ENCODE results near the gene DUSP15. TPM values are rescaled to one million over a fixed set of nuclear protein-coding genes. Genes with fewer than 3 reads are reported as not detected.

DUSP15 gene
- polyA plus RNA-seq, 3 donors from 2014 or later = not detected

- Mint-ChIP-seq H3K4me1 (peaks cover 16 to 20% of the 10 kb centered on the region in 2 donors), H3K9me3 (peaks cover 0 to 2% (median 0%) of the 10 kb centered on the region in 6 donors), H3K27ac (no peak overlapping the region), H3K36me3 (no peaks in the 10 kb centered on the region), H3K4me3 (no peak overlapping the region), H3K27me3 (ENCODE audit: low read depth in 3 of 3) (peaks cover 4 to 20% (median 13%) of the 10 kb centered on the region in 3 donors)
- no peak for DNase-seq
These were observed 5.3 kb upstream of the DUSP15 start for GRCh38 chr20:31875671-31876070.

GRCh38 chr20:31872406-31872805 is 2.1 kb upstream of the DUSP15 start:
- Mint-ChIP-seq H3K36me3 (peaks cover 0 to 3% (median 0%) of the 10 kb centered on the region in 3 donors), H3K27me3 (ENCODE audit: low read depth in 3 of 3) (peaks cover 11 to 29% (median 17%) of the 10 kb centered on the region in 3 donors), H3K4me3 (no peak overlapping the region)

GRCh38 chr20:31871618-31871954 is 1.3 kb upstream of the DUSP15 start:
- peaks cover 11 to 29% (median 17%) of the 10 kb centered on the region in 3 donors for H3K27me3 Mint-ChIP-seq (ENCODE audit: low read depth in 3 of 3)
- peaks cover 0 to 2% (median 0%) of the 10 kb centered on the region in 6 donors for H3K9me3 Mint-ChIP-seq
- no peak for DNase-seq
- H3K27ac Mint-ChIP-seq = no peak overlapping the region
- H3K4me3 Mint-ChIP-seq = no peak overlapping the region
- H3K36me3 Mint-ChIP-seq = peaks cover 0 to 3% (median 0%) of the 10 kb centered on the region in 3 donors
- peaks cover 12 to 15% of the 10 kb centered on the region in 2 donors for H3K4me1 Mint-ChIP-seq

More at GRCh38 chr20:31872406-31872805, 2.1 kb upstream of the DUSP15 start:
- H3K27ac Mint-ChIP-seq = no peak overlapping the region
- H3K9me3 Mint-ChIP-seq = peaks cover 0 to 2% (median 0%) of the 10 kb centered on the region in 6 donors
- H3K4me1 Mint-ChIP-seq = peaks cover 12 to 15% of the 10 kb centered on the region in 2 donors
- no peak for DNase-seq

GRCh38 chr20:31870726-31871617 is 645 bp upstream of the DUSP15 start:
- Mint-ChIP-seq H3K4me3 (peak overlapping the region; percentile 60 to 82 (median 76)), H3K4me1 (peaks cover 12 to 15% of the 10 kb centered on the region in 2 donors), H3K9me3 (peaks cover 0 to 2% (median 0%) of the 10 kb centered on the region in 6 donors), H3K27me3 (ENCODE audit: low read depth in 3 of 3) (peaks cover 11 to 29% (median 17%) of the 10 kb centered on the region in 3 donors), H3K27ac (peak overlapping the region in 1 of 6 donors; percentile 25), H3K36me3 (peaks cover 0 to 3% (median 0%) of the 10 kb centered on the region in 3 donors)
- DNase-seq = no peak

GRCh38 chr20:31869673-31869941 is 720 bp downstream of the DUSP15 start:
- Mint-ChIP-seq H3K27me3 (ENCODE audit: low read depth in 3 of 3) (peaks cover 13 to 29% (median 17%) of the 10 kb centered on the region in 3 donors), H3K36me3 (peaks cover 0 to 3% (median 0%) of the 10 kb centered on the region in 3 donors), H3K27ac (no peak overlapping the region), H3K9me3 (no peaks in the 10 kb centered on the region), H3K4me1 (peaks cover 12 to 15% of the 10 kb centered on the region in 2 donors), H3K4me3 (peak overlapping the region; percentile 85 to 98 (median 86))
- DNase-seq = no peak

GRCh38 chr20:31868853-31869672 is 1.3 kb downstream of the DUSP15 start:
- Mint-ChIP-seq H3K4me3 (peak overlapping the region; percentile 15 to 98 (median 85)), H3K36me3 (peaks cover 0 to 3% (median 0%) of the 10 kb centered on the region in 3 donors), H3K4me1 (peaks cover 12 to 15% of the 10 kb centered on the region in 2 donors), H3K27me3 (ENCODE audit: low read depth in 3 of 3) (peaks cover 13 to 29% (median 17%) of the 10 kb centered on the region in 3 donors), H3K9me3 (no peaks in the 10 kb centered on the region), H3K27ac (no peak overlapping the region)
- no peak for DNase-seq

GRCh38 chr20:31866221-31866620 is 4.1 kb downstream of the DUSP15 start:
- Mint-ChIP-seq H3K27me3 (ENCODE audit: low read depth in 3 of 3) (peaks cover 13 to 21% (median 14%) of the 10 kb centered on the region in 3 donors), H3K4me3 (no peak overlapping the region), H3K9me3 (no peaks in the 10 kb centered on the region), H3K36me3 (peaks cover 0 to 3% (median 0%) of the 10 kb centered on the region in 3 donors), H3K4me1 (peaks cover 14% of the 10 kb centered on the region in 2 donors), H3K27ac (no peak overlapping the region)
- DNase-seq = no peak

- no peak for DNase-seq
- peaks cover 0 to under 1% (median 0%) of the 10 kb centered on the region in 3 donors for H3K36me3 Mint-ChIP-seq
- no peaks in the 10 kb centered on the region for H3K9me3 Mint-ChIP-seq
- peaks cover 7 to 15% (median 9%) of the 10 kb centered on the region in 3 donors for H3K27me3 Mint-ChIP-seq (ENCODE audit: low read depth in 3 of 3)
- H3K27ac Mint-ChIP-seq = no peak overlapping the region
- H3K4me3 Mint-ChIP-seq = no peak overlapping the region
- H3K4me1 Mint-ChIP-seq = peaks cover 5 to 7% of the 10 kb centered on the region in 2 donors
These were observed 5.6 kb downstream of the DUSP15 start for GRCh38 chr20:31864521-31865400.

- Mint-ChIP-seq H3K27me3 (ENCODE audit: low read depth in 3 of 3) (peaks cover 5 to 7% (median 6%) of the 10 kb centered on the region in 3 donors), H3K36me3 (no peaks in the 10 kb centered on the region), H3K9me3 (no peaks in the 10 kb centered on the region), H3K4me3 (no peak overlapping the region), H3K27ac (no peak overlapping the region), H3K4me1 (peaks cover 0 to 4% of the 10 kb centered on the region in 2 donors)
- no peak for DNase-seq
These were observed 6.8 kb downstream of the DUSP15 start for GRCh38 chr20:31863296-31864085.

- no peak overlapping the region for H3K27ac Mint-ChIP-seq
- no peak for DNase-seq
- peak overlapping the region in 2 of 5 donors; percentile 17 to 39 for H3K4me3 Mint-ChIP-seq
- no peaks in the 10 kb centered on the region for H3K36me3 Mint-ChIP-seq
- H3K4me1 Mint-ChIP-seq = peaks cover 0 to 4% of the 10 kb centered on the region in 2 donors
- peaks cover 2 to 11% (median 6%) of the 10 kb centered on the region in 3 donors for H3K27me3 Mint-ChIP-seq (ENCODE audit: low read depth in 3 of 3)
- no peaks in the 10 kb centered on the region for H3K9me3 Mint-ChIP-seq
These were observed 7.8 kb downstream of the DUSP15 start for GRCh38 chr20:31862506-31862905.

- no peak for DNase-seq
- Mint-ChIP-seq H3K4me3 (peak overlapping the region; percentile 45 to 78 (median 56)), H3K36me3 (no peaks in the 10 kb centered on the region), H3K4me1 (peaks cover 0 to 4% of the 10 kb centered on the region in 2 donors), H3K27me3 (ENCODE audit: low read depth in 3 of 3) (peaks cover 4 to 13% (median 6%) of the 10 kb centered on the region in 3 donors), H3K27ac (no peak overlapping the region), H3K9me3 (no peaks in the 10 kb centered on the region)
These were observed 8.2 kb downstream of the DUSP15 start for GRCh38 chr20:31862157-31862470.

GRCh38 chr20:31861385-31862156 is 8.8 kb downstream of the DUSP15 start:
- Mint-ChIP-seq H3K4me3 (peak overlapping the region; percentile 45 to 78 (median 56)), H3K36me3 (no peaks in the 10 kb centered on the region), H3K4me1 (peaks cover 0 to 4% of the 10 kb centered on the region in 2 donors), H3K9me3 (no peaks in the 10 kb centered on the region), H3K27me3 (ENCODE audit: low read depth in 3 of 3) (peaks cover 4 to 16% (median 6%) of the 10 kb centered on the region in 3 donors), H3K27ac (peak overlapping the region in 1 of 6 donors; percentile 58)
- peak; percentile 67 to 78 (median 77) for DNase-seq

Data from immature natural killer cell (primary cell).